ENCODE results near the gene TCFL5.
A peak's percentile ranks its signal among the peaks of the same experiment; 100 is the strongest.
"Not testable (repeated sequence)": the region's sequence is repeated elsewhere in the genome, so short reads cannot be mapped to it uniquely, and the experiment has no call there.

The TCFL5 gene

GRCh38 chr20:62855120-62855519, 6.5 kb downstream of the TCFL5 start:
- no peak for DNase-seq (ENCODE audit: low spot score)

DNA sequence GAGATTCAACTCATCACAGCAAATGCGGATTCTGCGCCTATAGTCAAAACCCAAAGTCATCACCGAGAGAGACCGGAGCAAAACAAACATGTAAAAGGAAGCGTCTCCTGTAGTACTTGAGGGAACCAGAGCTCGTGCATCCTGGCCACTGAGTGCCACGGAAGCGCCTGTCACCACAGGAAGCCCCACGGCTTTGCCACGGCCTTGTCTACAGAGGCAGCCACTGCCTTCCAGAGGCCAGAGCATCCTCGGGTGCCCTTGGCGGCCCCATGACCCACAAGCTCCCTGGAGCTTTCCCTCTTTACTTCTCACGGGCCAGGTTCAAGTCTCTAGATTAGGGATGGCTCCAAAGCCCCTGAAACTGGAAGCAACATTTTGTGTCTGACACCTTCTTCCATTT, 7.5 kb downstream of the TCFL5 start:
- no peak for DNase-seq (ENCODE audit: low spot score)

- not testable (repeated sequence) for DNase-seq (ENCODE audit: low spot score)
Observed at GRCh38 chr20:62853304-62853703, 8.3 kb downstream of the TCFL5 start.

- no peak for DNase-seq (ENCODE audit: low spot score)
Observed at GRCh38 chr20:62852841-62853240, 8.8 kb downstream of the TCFL5 start.

DNA sequence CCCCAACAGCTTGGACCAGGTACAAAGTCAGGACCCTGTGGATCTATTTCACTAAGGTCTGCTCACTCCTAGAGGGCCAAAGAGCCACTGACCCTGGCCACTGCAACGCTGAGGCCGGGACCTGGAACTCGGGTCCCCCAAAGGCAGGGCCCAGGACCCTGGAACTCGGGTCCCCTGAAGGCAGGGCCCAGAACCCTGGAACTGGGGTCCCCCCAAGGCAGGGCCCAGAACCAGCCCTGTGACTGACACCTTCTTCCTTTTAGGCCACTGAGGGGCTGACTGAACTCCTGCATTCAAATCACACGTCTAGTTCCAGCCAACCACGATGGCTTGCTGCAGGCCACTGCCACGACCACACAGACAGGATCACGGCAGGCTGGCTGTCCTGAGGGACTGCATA, 9.4 kb downstream of the TCFL5 start:
- no peak for DNase-seq (ENCODE audit: low spot score)

GRCh38 chr20:62850333-62850974, 11.2 kb downstream of the TCFL5 start:
- DNase-seq (ENCODE audit: low spot score): no peak

GRCh38 chr20:62849431-62849830, 12.2 kb downstream of the TCFL5 start:
- no peak for DNase-seq (ENCODE audit: low spot score)

GRCh38 chr20:62848917-62849316, 12.7 kb downstream of the TCFL5 start:
- DNase-seq (ENCODE audit: low spot score): not testable (repeated sequence)

DNA sequence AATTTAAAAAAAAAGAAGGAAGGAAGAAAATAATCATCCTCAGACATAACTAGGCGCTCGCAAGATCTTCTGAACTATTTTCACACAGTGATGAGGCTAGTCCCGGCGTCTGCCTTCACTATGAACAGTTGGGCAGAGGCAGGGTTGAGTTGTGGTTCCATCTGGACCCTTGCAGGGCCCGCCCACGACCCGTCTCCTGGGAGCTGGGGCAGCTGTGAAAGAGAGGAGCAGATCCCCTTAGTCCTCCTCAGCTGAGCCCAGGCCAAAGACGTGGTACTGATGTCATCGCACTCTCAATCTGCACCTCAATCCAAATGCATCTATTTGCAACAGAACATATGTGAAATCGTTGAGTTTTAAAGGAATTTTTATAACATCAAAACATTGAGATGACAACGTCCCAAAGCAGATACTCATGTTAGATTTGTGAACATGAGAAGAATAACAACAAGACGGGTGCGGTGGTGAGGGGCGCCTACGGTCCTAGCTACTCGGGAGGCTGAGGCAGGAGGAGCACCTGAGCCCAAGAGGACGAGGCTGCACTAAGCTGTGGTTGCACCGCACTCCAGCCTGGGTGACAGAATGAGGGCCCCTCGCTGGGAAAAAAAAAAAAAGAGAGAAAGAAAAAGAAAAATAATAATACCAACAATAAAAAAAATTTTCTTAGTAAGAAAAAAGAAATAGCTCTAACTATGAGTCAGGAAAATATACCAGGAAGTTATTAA, 15.3 kb downstream of the TCFL5 start:
- DNase-seq (ENCODE audit: low spot score): peak; percentile 84

- no peak for DNase-seq (ENCODE audit: low spot score)
Observed at GRCh38 chr20:62845416-62846160, 16.0 kb downstream of the TCFL5 start.

- no peak for DNase-seq (ENCODE audit: low spot score)
Observed at GRCh38 chr20:62844182-62844581, 17.4 kb downstream of the TCFL5 start.

- no peak for DNase-seq (ENCODE audit: low spot score)
Observed at GRCh38 chr20:62843656-62844055, 18.0 kb downstream of the TCFL5 start.

DNA sequence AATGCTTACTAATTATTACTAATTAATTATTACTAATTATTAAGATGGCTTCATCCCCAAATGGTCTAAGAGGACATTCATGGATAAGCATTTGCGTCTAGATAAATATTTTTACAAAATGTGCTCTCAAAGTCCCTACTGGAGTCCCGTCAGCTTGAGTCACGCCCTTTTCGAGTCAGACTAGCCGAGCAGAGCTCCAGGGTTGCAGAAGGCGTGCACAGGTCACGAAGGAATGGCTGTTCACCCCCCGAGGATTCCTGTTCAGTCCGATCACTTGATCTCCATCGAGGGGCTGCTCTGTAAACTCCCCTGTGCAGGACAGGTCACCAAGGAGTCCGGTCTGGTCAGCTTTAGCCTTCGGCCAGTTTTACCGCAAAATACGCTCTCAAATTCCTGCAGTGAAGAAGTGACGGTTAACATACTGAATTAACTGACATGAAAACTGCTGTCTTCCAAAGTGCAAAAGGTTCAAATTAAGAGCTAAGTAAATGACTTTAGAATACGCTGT, 19.9 kb downstream of the TCFL5 start:
- DNase-seq (ENCODE audit: low spot score): no peak

DNA sequence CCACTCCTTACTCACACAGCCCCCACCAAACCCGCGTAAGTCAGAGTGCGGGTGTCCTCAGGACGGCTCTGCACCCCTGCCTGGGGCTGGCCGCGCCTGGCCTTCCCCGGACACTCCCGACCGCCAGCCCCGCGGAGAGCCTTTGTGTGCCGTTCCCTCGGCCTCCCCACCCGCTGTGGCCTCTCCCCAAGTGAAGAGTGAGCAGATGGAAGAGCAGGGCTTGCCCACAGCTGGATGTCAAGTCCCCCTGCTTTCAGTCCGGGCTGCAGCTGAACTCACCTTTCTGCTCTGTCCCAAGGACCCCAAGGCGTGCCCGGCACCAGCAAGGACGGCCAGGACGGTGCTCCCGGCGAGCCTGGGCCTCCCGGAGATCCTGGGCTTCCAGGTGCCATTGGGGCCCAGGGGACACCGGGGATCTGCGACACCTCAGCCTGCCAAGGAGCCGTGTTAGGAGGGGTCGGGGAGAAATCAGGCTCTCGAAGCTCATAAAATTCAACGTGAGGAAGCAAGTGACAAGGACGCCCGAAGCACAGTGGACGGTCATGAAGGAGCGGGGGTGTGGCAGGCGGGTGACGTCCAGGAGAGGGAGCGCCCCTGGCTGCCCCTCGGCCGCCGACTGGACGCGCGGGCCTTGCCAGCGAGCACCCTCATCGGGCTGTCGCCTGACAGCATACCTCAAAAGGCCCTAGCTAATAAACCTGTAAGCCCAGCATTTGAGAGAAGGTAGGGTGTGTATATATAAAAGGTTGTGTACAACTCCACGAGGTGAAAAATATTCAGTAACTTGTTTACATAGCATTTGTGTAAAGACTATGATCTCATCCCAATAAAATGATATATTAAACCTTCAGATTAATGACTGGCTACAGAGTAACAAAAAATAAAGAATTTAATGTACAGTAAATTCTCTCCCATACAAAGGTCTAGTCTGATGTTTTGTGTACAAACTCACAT, 21.1 kb downstream of the TCFL5 start:
- DNase-seq (ENCODE audit: low spot score): no peak

GRCh38 chr20:62839816-62840215, 21.8 kb downstream of the TCFL5 start:
- no peak for DNase-seq (ENCODE audit: low spot score)

DNA sequence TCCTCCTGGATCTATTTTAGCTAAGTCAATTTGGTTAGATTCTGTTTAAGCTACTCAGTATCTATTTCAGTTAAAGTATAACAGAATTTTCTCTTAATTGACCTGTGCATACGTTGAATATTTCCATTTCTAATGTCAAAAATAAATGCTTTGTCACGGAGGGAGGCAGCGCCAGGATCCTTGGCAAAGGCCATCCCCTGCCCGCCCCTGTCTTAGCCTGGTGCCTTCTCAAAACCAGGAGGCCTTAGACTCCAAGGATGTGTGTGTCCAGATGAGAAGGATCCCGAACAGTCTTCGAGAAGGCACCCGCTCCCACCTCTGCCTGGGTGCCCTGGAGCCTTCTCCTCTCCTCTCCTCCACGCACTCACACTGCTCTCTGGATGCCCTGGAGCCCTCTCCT, 22.4 kb downstream of the TCFL5 start:
- DNase-seq (ENCODE audit: low spot score): no peak

DNA sequence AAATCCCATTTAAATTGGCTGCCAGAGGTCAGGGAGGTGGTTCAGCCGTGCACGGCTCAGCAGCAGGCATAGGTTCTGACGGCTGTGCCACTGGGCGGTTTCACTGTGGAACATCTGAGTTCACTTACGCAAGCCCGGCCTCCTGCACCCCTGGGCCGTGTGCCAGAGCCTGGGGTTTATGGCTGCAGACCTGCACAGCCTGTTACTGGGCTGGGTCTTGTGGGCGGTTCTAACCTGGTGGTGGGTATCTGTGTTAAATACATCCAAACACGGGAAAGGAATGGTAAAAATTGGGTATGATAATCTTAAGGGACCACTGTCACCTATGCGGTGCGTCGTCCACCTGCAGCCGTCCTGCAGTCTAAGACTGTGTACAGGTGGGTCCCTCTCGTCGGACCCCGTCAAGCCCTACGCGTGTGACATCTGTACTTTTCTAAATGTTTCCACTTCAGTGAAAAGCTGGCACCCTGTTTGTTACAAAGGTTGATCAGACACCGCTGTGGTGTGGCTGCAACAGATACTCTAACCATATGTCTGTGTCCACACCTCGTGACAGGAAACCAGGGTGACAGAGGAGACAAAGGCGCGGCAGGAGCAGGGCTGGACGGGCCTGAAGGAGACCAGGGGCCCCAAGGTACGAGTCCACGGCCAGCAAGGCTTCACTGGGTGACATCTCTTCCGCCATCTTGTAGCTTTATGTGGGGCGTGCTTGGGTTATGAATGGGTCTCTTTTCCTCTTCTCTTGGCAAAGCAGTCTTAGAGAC, 23.3 kb downstream of the TCFL5 start:
- no peak for DNase-seq (ENCODE audit: low spot score)

- no peak for DNase-seq (ENCODE audit: low spot score)
Observed at GRCh38 chr20:62837790-62838127, 23.9 kb downstream of the TCFL5 start.

- DNase-seq (ENCODE audit: low spot score): no peak
Observed at GRCh38 chr20:62836967-62837490, 24.6 kb downstream of the TCFL5 start.

DNA sequence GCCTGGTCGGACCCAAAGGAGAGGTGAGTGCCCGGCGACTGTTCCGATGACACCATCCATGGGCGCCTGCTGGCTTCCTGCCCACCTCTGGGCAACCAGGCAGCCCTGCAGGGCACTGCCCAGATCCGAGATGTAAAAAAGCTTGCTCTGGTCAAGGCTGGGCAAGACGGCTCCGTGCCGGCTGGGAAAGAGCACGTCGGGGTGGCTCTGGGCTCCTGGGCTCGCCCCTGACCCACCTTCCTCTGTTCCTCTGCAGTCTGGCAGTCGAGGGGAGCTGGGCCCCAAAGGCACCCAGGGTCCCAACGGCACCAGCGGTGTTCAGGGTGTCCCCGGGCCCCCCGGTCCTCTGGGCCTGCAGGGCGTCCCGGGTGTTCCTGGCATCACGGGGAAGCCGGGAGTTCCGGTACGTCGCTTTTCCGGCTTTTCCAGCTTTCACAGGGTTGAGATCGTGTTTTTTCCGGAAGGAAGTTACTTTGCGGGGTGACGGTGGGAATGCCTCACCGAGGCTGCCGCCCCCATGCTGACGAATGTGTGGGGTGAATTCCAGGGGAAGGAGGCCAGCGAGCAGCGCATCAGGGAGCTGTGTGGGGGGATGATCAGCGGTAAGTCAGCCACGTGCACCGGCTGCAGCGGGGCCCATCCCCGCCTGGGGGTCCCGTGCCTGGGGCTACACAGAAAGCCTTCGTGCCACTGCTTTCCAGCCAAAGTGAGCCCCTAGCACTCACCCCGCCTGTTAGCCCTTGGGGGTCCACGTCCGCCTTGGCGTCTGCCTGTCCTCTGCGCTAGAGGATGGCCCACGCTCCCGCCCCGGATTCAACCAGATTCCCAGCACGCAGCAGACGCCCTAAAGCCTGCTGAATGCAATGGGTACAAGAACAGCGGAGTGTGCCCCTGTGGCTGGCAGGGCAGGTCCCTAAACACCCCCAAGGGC, 25.4 kb downstream of the TCFL5 start:
- no peak for DNase-seq (ENCODE audit: low spot score)
